OCI-LY1 (cell line): ENCODE measurements around the gene TIMP4.

ENCODE experiments used
- CTCF ChIP-seq: fragments of 200-600 bp; sonication (generic), shearing (Covaris generic); IDR thresholded peaks from 2 replicates; pipeline ENCODE4 v1.5.1; 2017; ENCODE audit warnings: mild to moderate bottlenecking, antibody characterized with exemption, low read length, moderate library complexity, mixed read lengths
- EZH2 ChIP-seq: fragments of 200-600 bp; sonication (generic), shearing (Covaris generic); IDR thresholded peaks from 2 replicates; pipeline ENCODE4 v1.8.0; 2017; ENCODE audit warnings: borderline replicate concordance, mixed run types, mild to moderate bottlenecking, antibody characterized with exemption, low read length, moderate library complexity, mixed read lengths

- peak; percentile 73 for TF ChIP-seq CTCF
- no peak for TF ChIP-seq EZH2
Observed at GRCh38 chr3:12194669-12195161, 36.0 kb upstream of the TIMP4 start.
